ENCODE results near the gene CCDC78.

DNA sequence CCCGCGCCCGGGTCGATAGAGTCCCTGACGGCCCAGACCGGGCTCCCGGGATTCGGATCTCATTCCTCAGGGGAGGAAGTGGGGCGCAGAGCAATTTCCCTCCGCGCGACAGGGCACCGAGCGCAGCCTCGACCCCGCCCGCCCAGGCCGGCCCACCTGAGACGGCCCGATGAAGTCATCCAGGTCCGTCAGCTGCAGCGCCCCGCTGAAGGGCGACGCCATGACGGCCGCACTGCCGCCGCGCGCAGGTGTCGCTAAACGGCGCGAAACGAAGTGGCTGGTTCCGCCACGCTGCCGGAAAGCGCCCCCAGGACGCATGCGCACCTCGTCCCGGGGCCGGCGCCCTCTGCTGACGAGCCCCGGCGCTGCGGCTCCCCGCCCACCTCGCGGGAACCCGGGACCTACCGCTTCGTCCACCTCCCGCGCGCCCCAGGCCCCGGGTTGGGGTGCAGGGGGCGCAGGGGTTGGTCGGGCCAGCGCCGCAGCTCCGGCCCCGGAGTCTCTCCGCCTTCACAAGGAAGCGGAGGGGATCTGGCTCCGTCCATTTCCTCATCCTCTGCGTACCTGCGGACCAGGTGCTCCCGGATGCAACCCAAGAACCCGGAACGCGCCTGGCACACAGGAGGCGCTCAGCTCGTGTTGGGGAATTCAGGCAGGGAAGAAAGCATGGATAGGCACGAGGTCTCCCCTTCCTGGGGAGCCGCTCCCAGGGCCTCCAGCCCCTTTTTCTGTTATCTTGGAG, 14.7 kb upstream of the CCDC78 start, which contains the start of gene CIAO3:
- TF ChIP-seq POLR2A (IDR thresholded peaks at IDR 0.05; ENCODE audit: low read length) (peak; percentile 65), GATA1 (IDR thresholded peaks at IDR 0.05; ENCODE audit: low read depth, low read length) (no peak)
